Measurements from ENCODE around the gene CCIN.
"Not testable (repeated sequence)": the region's sequence is repeated elsewhere in the genome, so short reads cannot be mapped to it uniquely, and the experiment has no call there.

DNA sequence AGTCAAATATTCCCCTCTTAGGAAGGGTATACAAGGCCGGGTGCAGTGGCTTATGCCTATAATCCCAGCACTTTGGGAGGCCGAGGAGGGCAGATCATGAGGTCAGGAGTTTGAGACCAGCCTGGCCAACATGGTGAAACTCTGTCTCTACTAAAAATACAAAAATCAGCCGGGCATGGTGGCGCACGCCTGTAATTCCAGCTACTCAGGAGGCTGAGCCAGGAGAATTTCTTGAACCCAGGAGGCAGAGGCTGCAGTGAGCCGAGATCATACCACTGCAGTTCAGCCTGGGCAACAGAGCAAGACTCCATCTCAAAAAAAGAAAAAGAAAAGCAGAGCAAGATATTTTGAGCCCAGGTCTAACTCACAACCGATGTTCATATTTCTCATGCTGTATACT, 37.5 kb upstream of the CCIN start:
- not testable (repeated sequence) for TF ChIP-seq ZNF274 (IDR thresholded peaks at IDR 0.05; ENCODE audit: low read depth, low read length); SUZ12 (IDR thresholded peaks at IDR 0.05; ENCODE audit: extremely low read depth, insufficient read depth, insufficient read length); YY1 (IDR thresholded peaks at IDR 0.05; ENCODE audit: insufficient read depth, insufficient read length)
